ENCODE measurements around the gene UBE2L3.

- TF ChIP-seq, protein P1, sequence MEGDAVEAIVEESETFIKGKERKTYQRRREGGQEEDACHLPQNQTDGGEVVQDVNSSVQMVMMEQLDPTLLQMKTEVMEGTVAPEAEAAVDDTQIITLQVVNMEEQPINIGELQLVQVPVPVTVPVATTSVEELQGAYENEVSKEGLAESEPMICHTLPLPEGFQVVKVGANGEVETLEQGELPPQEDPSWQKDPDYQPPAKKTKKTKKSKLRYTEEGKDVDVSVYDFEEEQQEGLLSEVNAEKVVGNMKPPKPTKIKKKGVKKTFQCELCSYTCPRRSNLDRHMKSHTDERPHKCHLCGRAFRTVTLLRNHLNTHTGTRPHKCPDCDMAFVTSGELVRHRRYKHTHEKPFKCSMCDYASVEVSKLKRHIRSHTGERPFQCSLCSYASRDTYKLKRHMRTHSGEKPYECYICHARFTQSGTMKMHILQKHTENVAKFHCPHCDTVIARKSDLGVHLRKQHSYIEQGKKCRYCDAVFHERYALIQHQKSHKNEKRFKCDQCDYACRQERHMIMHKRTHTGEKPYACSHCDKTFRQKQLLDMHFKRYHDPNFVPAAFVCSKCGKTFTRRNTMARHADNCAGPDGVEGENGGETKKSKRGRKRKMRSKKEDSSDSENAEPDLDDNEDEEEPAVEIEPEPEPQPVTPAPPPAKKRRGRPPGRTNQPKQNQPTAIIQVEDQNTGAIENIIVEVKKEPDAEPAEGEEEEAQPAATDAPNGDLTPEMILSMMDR (IDR thresholded peaks at IDR 0.05; ENCODE audit: low read length) = no peak
- TF ChIP-seq EZH2 (IDR thresholded peaks at IDR 0.05; ENCODE audit: borderline replicate concordance, low read length) = no peak
These were observed 55.6 kb downstream of the UBE2L3 start for GRCh38 chr22:21622919-21623647.

All from OCI-LY1 (cell line).